Thoracic aorta (tissue), 2 donors: ENCODE measurements around the gene TNS2. TPM values are rescaled to one million over a fixed set of nuclear protein-coding genes. Genes with fewer than 3 reads are reported as not detected.

Experiments
- ATAC-seq: fragments of 150-250 bp; one replicate; pipeline ENCODE4 v1.8.0; 2017; ENCODE audit warnings: low read depth; ENCODE audit not compliant: insufficient number of reproducible peaks, low FRiP score
- DNase-seq: peaks from one replicate; pipeline ENCODE4 v3.0.0-alpha.2; 2020; ENCODE audit warnings: low spot score
- H3K27ac ChIP-seq, 2 donors: fragments of 200-600 bp; sonication (generic); 1 replicate in 1 of 2; 2 replicates in 1 of 2; pipeline ENCODE4 v1.5.1; 2016; ENCODE audit warnings: mild to moderate bottlenecking in 2 of 2, moderate library complexity in 2 of 2
- H3K27me3 ChIP-seq: fragments of 200-600 bp; sonication (generic); replicated peaks from 2 replicates; pipeline ENCODE4 v1.6.0; 2016; ENCODE audit warnings: mild to moderate bottlenecking; ENCODE audit not compliant: insufficient read depth
- H3K36me3 ChIP-seq: fragments of 200-600 bp; sonication (generic); one replicate; pipeline ENCODE4 v1.5.1; 2016
- H3K4me1 ChIP-seq, 2 donors: fragments of 200-600 bp; sonication (generic); 1 replicate in 1 of 2; 2 replicates in 1 of 2; pipeline versions ENCODE4 v1.5.1 to v1.6.0; 2016; ENCODE audit warnings: low read depth in 2 of 2, mild to moderate bottlenecking in 1 of 2; ENCODE audit not compliant: control insufficient read depth in 1 of 2
- H3K4me3 ChIP-seq: fragments of 200-600 bp; sonication (generic); 2 replicates; pipeline ENCODE4 v1.5.1; 2016; ENCODE audit warnings: mild to moderate bottlenecking
- H3K9me3 ChIP-seq: fragments of 200-600 bp; sonication (generic); 2 replicates; pipeline ENCODE4 v1.5.1; 2016
- total RNA-seq, 2 donors: library from RNA; depleted of rRNA; stranded (reverse); fragments of >200 nt; gene quantifications; one replicate each; pipeline versions ENCODE4 v1.1.0 to v1.2.3, GENCODE V29; 2016
- TF ChIP-seq, protein P1 (sequence below): fragments of 200-600 bp; sonication (generic); IDR thresholded peaks from one replicate; pipeline ENCODE4 v1.5.1; 2019; ENCODE audit warnings: antibody characterized with exemption

TNS2 gene
- total RNA-seq, 2 donors from 2014 or later: 292 to 307 TPM

DNA sequence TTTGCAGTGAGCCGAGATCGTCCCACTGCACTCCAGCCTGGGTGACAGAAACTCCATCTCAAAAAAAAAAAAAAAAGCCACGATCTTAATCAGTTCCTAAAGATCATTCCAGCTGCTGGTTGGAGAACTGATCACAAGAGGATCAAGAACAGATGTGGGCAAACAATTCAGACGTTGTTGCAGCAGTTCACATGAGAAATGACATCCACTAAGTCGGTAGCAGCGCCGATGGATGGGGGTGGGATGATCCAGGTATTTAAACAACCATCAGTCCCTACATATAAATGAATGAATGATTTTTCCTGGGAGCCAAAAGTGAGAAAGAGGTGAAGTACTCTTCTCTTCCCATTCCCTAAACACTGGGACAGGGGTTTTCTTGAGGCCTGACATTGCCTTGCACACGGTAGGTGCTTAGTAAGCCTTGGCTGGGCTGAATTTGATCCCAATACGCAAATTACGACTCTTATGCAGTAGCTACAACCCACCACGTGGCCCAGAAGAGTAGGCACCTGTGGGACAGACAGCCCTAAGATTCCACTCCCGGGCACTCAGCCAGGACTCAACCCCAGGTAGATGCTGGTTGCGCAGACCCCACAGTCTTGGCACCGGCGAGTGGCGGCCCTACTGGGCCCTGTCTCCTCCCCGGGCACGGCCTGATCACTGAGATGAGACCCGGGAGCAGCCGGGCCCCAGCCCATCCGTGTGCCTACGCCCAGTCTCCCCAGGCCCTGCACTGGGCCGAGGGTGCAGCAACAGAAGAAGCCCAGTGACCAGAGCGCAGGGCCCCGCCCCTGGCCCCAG, 28.8 kb downstream of the TNS2 start:
- Histone ChIP-seq H3K4me3 (peak overlapping the region; percentile 86), H3K9me3 (no peaks in the 10 kb centered on the region), H3K27ac (peak overlapping the region; percentile 89 to 92), H3K4me1 (peaks cover 21 to 51% of the 10 kb centered on the region in 2 donors), H3K27me3 (no peaks in the 10 kb centered on the region), H3K36me3 (peaks cover 26% of the 10 kb centered on the region)
- TF ChIP-seq, protein P1, sequence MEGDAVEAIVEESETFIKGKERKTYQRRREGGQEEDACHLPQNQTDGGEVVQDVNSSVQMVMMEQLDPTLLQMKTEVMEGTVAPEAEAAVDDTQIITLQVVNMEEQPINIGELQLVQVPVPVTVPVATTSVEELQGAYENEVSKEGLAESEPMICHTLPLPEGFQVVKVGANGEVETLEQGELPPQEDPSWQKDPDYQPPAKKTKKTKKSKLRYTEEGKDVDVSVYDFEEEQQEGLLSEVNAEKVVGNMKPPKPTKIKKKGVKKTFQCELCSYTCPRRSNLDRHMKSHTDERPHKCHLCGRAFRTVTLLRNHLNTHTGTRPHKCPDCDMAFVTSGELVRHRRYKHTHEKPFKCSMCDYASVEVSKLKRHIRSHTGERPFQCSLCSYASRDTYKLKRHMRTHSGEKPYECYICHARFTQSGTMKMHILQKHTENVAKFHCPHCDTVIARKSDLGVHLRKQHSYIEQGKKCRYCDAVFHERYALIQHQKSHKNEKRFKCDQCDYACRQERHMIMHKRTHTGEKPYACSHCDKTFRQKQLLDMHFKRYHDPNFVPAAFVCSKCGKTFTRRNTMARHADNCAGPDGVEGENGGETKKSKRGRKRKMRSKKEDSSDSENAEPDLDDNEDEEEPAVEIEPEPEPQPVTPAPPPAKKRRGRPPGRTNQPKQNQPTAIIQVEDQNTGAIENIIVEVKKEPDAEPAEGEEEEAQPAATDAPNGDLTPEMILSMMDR: no peak
- no peak for DNase-seq
- ATAC-seq: peak; percentile 9

DNA sequence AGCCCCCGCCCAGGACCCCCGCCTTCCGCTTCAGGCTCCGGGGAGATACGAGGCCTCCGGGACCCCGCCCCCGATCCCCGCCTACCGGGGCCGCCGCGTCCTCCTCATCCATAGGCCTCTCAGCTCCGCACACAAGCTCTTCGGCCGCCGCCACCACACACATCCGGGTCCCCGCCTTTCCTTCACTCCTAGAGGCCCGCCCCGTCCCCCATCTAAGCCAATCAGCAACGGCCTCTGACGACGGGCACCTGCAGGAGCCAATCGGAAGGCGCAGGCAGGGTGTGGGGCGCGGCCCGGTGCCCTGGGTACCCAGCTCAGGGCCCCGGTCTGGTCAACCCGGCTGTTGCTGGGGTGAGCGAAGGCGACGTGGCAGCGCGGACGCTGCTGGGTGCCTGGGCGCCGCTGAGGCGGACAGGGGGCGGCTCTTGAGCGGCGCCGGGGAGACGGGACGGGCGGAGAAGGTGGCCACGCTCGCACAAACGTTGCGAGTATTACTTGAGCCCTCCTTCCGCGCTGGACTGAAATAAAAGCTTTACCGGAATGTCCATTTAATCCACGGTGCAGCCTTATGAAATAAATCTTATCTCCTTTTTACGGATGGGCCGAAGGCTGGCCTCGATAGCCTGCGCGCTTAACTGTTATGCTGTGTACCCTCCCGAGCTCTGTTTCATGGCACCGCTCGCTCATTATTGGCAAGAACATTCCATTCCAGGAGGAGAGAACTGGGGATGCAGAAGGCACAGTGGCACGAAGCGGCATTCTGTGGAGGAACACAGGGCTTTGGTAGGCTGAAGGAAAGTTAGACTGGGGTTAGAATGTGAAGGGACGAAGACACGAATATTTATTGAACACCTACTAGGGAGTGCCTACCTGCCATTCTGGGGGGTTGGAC, 29.6 kb downstream of the TNS2 start, which contains the start of gene SPRYD3:
TSS of gene SPRYD3 (minus strand) at position 165 of the 892 bp plus-strand sequence. CDS start at position 108, 57 bp downstream.
- ATAC-seq: peak; percentile 97
- DNase-seq: peak; percentile 97
- Histone ChIP-seq H3K27ac (peak within 1 kb of the TSS; percentile 89 to 92), H3K36me3 (peaks cover 26% of the 10 kb centered on the region), H3K4me3 (peak within 1 kb of the TSS; percentile 86), H3K4me1 (peaks cover 21 to 42% of the 10 kb centered on the region in 2 donors), H3K9me3 (no peaks in the 10 kb centered on the region), H3K27me3 (no peaks in the 10 kb centered on the region)
- TF ChIP-seq, protein P1: no peak

DNA sequence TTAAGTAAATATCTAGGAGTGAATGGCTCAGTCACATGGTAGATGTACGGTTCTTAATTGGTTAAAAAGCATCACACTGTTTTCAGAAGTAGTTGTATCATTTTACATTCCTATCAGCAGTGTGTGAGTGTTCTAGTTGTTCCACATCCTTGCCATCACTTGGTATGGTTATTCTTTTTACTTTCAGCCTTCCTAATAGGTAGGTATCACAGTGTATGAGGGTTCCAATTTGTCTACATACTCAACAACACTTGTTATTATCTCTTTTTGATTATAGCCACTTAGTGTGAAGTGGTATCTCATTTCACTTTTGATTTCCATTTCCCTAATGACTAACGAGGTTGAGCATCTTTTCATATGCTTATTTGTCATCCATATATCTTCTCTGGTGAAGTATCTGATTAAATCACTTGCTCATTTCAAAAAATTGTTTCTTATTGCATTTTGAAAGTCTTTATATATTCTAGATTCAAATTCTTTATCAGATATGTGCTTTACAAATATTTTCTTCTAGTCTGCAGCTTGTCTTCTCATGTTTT, 32.8 kb downstream of the TNS2 start:
- Histone ChIP-seq H3K27ac (no peak overlapping the region), H3K27me3 (no peaks in the 10 kb centered on the region), H3K4me3 (no peak overlapping the region), H3K36me3 (no peaks in the 10 kb centered on the region), H3K4me1 (peaks cover 13 to 23% of the 10 kb centered on the region in 2 donors), H3K9me3 (no peaks in the 10 kb centered on the region)
- TF ChIP-seq, protein P1: no peak
- ATAC-seq: no peak
- DNase-seq: no peak

DNA sequence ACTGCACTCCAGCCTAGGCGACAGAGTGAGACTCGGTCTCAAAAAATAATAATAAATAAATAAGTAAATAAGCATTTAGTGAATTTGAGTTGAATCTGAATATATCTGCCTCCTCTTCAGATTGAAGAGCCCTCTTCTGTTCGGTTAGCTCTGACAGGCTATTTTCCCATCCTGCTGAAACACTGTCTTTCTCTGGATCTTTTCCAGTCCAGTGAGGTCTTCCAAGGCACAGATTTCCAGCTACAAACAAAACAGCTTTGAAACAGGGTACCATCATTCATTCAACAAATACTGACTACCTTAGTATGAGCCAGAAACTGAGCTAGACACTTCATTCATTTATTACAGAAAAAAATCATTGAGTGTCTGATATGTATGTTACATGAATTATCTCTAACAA, 36.5 kb downstream of the TNS2 start:
- TF ChIP-seq, protein P1: no peak
- no peaks in the 10 kb centered on the region for H3K27me3 ChIP-seq

DNA sequence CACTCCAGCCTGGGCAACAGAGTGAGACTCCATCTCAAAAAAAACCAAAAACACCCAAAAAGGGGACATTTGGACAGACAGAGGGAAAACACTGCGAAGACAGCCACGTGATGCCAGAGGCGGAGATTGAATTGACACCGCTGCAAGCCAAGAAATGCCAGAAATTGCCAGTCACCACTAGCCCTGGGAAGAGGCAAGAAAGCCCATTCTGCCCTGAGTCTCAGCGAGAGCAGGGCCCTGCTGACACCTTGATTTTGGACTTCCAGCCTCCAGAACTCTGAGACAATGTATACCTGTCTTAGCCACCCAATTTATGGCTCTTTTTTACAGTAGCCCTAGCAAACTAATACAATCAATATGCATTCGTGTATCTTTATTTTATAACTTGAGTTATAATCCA, 40.2 kb downstream of the TNS2 start:
- Histone ChIP-seq H3K36me3 (no peaks in the 10 kb centered on the region), H3K4me1 (peaks cover 0 to 6% of the 10 kb centered on the region in 2 donors), H3K27ac (no peak overlapping the region), H3K9me3 (no peaks in the 10 kb centered on the region), H3K27me3 (no peaks in the 10 kb centered on the region), H3K4me3 (no peak overlapping the region)
- TF ChIP-seq, protein P1: no peak
- ATAC-seq (no peak), DNase-seq (no peak)

More for the DNA sequence above, 36.5 kb downstream of the TNS2 start:
- Histone ChIP-seq H3K27ac (no peak overlapping the region), H3K36me3 (no peaks in the 10 kb centered on the region), H3K4me1 (no peaks in the 10 kb centered on the region), H3K4me3 (no peak overlapping the region), H3K9me3 (no peaks in the 10 kb centered on the region)
- DNase-seq (no peak), ATAC-seq (no peak)
